Naive thymus-derived CD4-positive, alpha-beta T cell (primary cell): ENCODE data around the gene DENND6B. TPM values are rescaled to one million over a fixed set of nuclear protein-coding genes. Genes with fewer than 3 reads are reported as not detected.
A peak's percentile ranks its signal among the peaks of the same experiment; 100 is the strongest.

Source experiments
- ATAC-seq: fragments of 150-1000 bp; cut with Tn5 transposase; 2 replicates; pipeline ENCODE4 v1.10.0; 2021; ENCODE audit warnings: mild to moderate bottlenecking, moderate library complexity
- CTCF ChIA-PET: fragments of 350-600 bp; sonication (Branson Sonifier 250); formaldehyde crosslinking; loops from one replicate; lab custom pipeline; 2021; ENCODE audit warnings: antibody characterized with exemption; lab: Charles Lee
- POLR2A ChIA-PET: fragments of 350-600 bp; sonication (Branson Sonifier 250); formaldehyde crosslinking; loops from one replicate; lab custom pipeline; 2021; ENCODE audit warnings: antibody characterized with exemption, inconsistent platforms; lab: Charles Lee
- DNase-seq, 9 donors: peaks; one replicate each; pipeline versions ENCODE4 v3.0.0 to v3.0.0-alpha.2; 2020 to 2022; ENCODE audit warnings: mixed read lengths in 1 of 9
- H3K27ac ChIP-seq: one replicate; pipeline ENCODE4 v1.7.0; 2013; ENCODE audit warnings: mild to moderate bottlenecking, low read depth, low read length, moderate library complexity
- H3K27me3 ChIP-seq, 2 donors: one replicate each; pipeline ENCODE4 v1.7.0; 2013; ENCODE audit warnings: low read length in 2 of 2, mild to moderate bottlenecking in 2 of 2, moderate library complexity in 2 of 2; ENCODE audit not compliant: control insufficient read depth in 2 of 2, insufficient read depth in 2 of 2
- H3K36me3 ChIP-seq, 3 experiments: 1 replicate in 2 of 3; 2 replicates in 1 of 3; pipeline ENCODE4 v1.7.0; 2013; ENCODE audit warnings: low read length in 3 of 3, mild to moderate bottlenecking in 3 of 3, moderate library complexity in 1 of 3; ENCODE audit not compliant: insufficient read depth in 3 of 3, control insufficient read depth in 2 of 3
- H3K4me1 ChIP-seq, 2 donors: one replicate each; pipeline ENCODE4 v1.7.0; 2013; ENCODE audit warnings: low read length in 2 of 2, mild to moderate bottlenecking in 2 of 2, moderate library complexity in 1 of 2; ENCODE audit not compliant: control insufficient read depth in 2 of 2, insufficient read depth in 2 of 2
- H3K4me3 ChIP-seq: 2 replicates; pipeline ENCODE4 v1.7.0; 2013; ENCODE audit warnings: mild to moderate bottlenecking, low read length
- H3K9me3 ChIP-seq, 3 experiments: 1 replicate in 2 of 3; 2 replicates in 1 of 3; pipeline ENCODE4 v1.7.0; 2013; ENCODE audit warnings: low read length in 3 of 3; ENCODE audit not compliant: control insufficient read depth in 2 of 3
- H3K27ac Mint-ChIP-seq, 9 donors: one replicate each; pipeline ENCODE4 v1.8.0; 2020 to 2022; ENCODE audit warnings: mixed read lengths in 9 of 9, mild to moderate bottlenecking in 8 of 9, moderate library complexity in 5 of 9, inconsistent platforms in 2 of 9
- H3K27me3 Mint-ChIP-seq, 5 donors: one replicate each; pipeline ENCODE4 v1.8.0; 2021 to 2022; ENCODE audit warnings: mixed read lengths in 5 of 5, mild to moderate bottlenecking in 1 of 5
- H3K36me3 Mint-ChIP-seq, 5 donors: one replicate each; pipeline ENCODE4 v1.8.0; 2020 to 2022; ENCODE audit warnings: mixed read lengths in 5 of 5, mild to moderate bottlenecking in 3 of 5, inconsistent platforms in 1 of 5
- H3K4me1 Mint-ChIP-seq, 7 donors: one replicate each; pipeline ENCODE4 v1.8.0; 2020 to 2022; ENCODE audit warnings: mixed read lengths in 7 of 7, mild to moderate bottlenecking in 3 of 7, inconsistent platforms in 1 of 7
- H3K4me3 Mint-ChIP-seq, 10 donors: one replicate each; pipeline ENCODE4 v1.8.0; 2020 to 2022; ENCODE audit warnings: mild to moderate bottlenecking in 10 of 10, mixed read lengths in 10 of 10, moderate library complexity in 6 of 10, inconsistent platforms in 2 of 10
- H3K9me3 Mint-ChIP-seq, 11 donors: one replicate each; pipeline ENCODE4 v1.8.0; 2020 to 2022; ENCODE audit warnings: mixed read lengths in 11 of 11, mild to moderate bottlenecking in 4 of 11, inconsistent platforms in 1 of 11, moderate library complexity in 1 of 11
- intact Hi-C, 2 donors: fragments of 100-400 bp; cut with micrococcal nuclease; formaldehyde crosslinking; loops; one replicate each; pipeline ENCODE4 v1.15.1; 2023
- polyA plus RNA-seq, 2 donors: library from polyadenylated mRNA; unstranded; fragments of 300-500 nt; fragmentation: Illumina TruSeq; gene quantifications; one replicate each; pipeline ENCODE4 v1.2.3, GENCODE V29; 2021
- total RNA-seq, 6 experiments: library from RNA in 5 of 6; stranded (reverse) in 5 of 6; gene quantifications; 1 replicate in 5 of 6; 2 replicates in 1 of 6; pipeline ENCODE4 v1.2.3 and lab custom pipeline; 2021 to 2026

The DENND6B gene
- total and polyA plus RNA-seq, 7 experiments from 2014 or later, result 0.19 to 4.0 (median 2.2) TPM

- Mint-ChIP-seq H3K9me3 (no peaks in the 10 kb centered on the region), H3K27ac (no peak overlapping the region), H3K4me3 (no peak overlapping the region), H3K27me3 (no peaks in the 10 kb centered on the region), H3K4me1 (peaks cover 0 to 2% (median 0%) of the 10 kb centered on the region in 7 donors), H3K36me3 (no peaks in the 10 kb centered on the region)
- DNase-seq, result no peak
- Histone ChIP-seq H3K27ac (no peak overlapping the region), H3K9me3 (no peaks in the 10 kb centered on the region), H3K4me3 (no peak overlapping the region), H3K36me3 (no peaks in the 10 kb centered on the region), H3K4me1 (no peaks in the 10 kb centered on the region), H3K27me3 (no peaks in the 10 kb centered on the region)
- ChIA-PET POLR2A (no interaction called here), CTCF (no interaction called here)
- intact Hi-C loops, result no loop called here
- ATAC-seq, result no peak
Measured at GRCh38 chr22:50280708-50281383, 46.0 kb downstream of the DENND6B start.

GRCh38 chr22:50280022-50280707 lies 46.6 kb downstream of the DENND6B start:
- no peak overlapping the region for H3K27ac ChIP-seq
- no peaks in the 10 kb centered on the region for H3K36me3 Mint-ChIP-seq
- H3K4me3 ChIP-seq, result no peak overlapping the region
- CTCF ChIA-PET, result no interaction called here
- H3K9me3 ChIP-seq, result no peaks in the 10 kb centered on the region
- no peak overlapping the region for H3K4me3 Mint-ChIP-seq
- H3K9me3 Mint-ChIP-seq, result no peaks in the 10 kb centered on the region
- H3K4me1 Mint-ChIP-seq, result peaks cover 0 to 4% (median 0%) of the 10 kb centered on the region in 7 donors
- no peaks in the 10 kb centered on the region for H3K27me3 Mint-ChIP-seq
- intact Hi-C loops, result no loop called here
- DNase-seq (no peak), ATAC-seq (no peak)
- no peak overlapping the region for H3K27ac Mint-ChIP-seq
- H3K4me1 ChIP-seq, result no peaks in the 10 kb centered on the region
- no peaks in the 10 kb centered on the region for H3K36me3 ChIP-seq
- POLR2A ChIA-PET, result no interaction called here
- H3K27me3 ChIP-seq, result no peaks in the 10 kb centered on the region

- DNase-seq, result no peak
- Histone ChIP-seq H3K27me3 (no peaks in the 10 kb centered on the region), H3K36me3 (no peaks in the 10 kb centered on the region), H3K4me1 (no peaks in the 10 kb centered on the region), H3K9me3 (no peaks in the 10 kb centered on the region), H3K4me3 (no peak overlapping the region), H3K27ac (no peak overlapping the region)
- ATAC-seq, result no peak
- Mint-ChIP-seq H3K27ac (peak overlapping the region in 1 of 9 donors; percentile 25), H3K4me1 (peaks cover 0 to 6% (median 1%) of the 10 kb centered on the region in 7 donors), H3K27me3 (peaks cover 0 to under 1% (median 0%) of the 10 kb centered on the region in 5 donors), H3K36me3 (no peaks in the 10 kb centered on the region), H3K4me3 (no peak overlapping the region), H3K9me3 (no peaks in the 10 kb centered on the region)
- POLR2A ChIA-PET, result no interaction called here
- intact Hi-C loops, result loop anchor here (10.0 kb wide), 3 partner anchors 196 to 306 kb away; partner anchors contain the start of genes CHKB (in 1 of the 2), LMF2 (in 1 of the 2), NCAPH2 (in 1 of the 2) and SBF1 (in 1 of the 2)
- CTCF ChIA-PET, result interaction anchor here (0.7 kb wide), 1 partner anchor 11 kb away, joined by 3 read pairs; no protein-coding TSS in a partner anchor
Measured at GRCh38 chr22:50278956-50279619, 47.7 kb downstream of the DENND6B start.

GRCh38 chr22:50278461-50278860 lies 48.4 kb downstream of the DENND6B start:
- DNase-seq, result no peak
- Mint-ChIP-seq H3K4me1 (peaks cover 0 to 10% (median 5%) of the 10 kb centered on the region in 7 donors), H3K9me3 (no peaks in the 10 kb centered on the region), H3K4me3 (no peak overlapping the region), H3K36me3 (no peaks in the 10 kb centered on the region), H3K27me3 (peaks cover 0 to 5% (median 0%) of the 10 kb centered on the region in 5 donors), H3K27ac (no peak overlapping the region)
- Histone ChIP-seq H3K4me3 (no peak overlapping the region), H3K9me3 (no peaks in the 10 kb centered on the region), H3K4me1 (no peaks in the 10 kb centered on the region), H3K36me3 (no peaks in the 10 kb centered on the region), H3K27ac (no peak overlapping the region), H3K27me3 (no peaks in the 10 kb centered on the region)
- CTCF ChIA-PET, result no interaction called here
- POLR2A ChIA-PET, result no interaction called here
- intact Hi-C loops, result loop anchor here (10.0 kb wide), 3 partner anchors 196 to 306 kb away; partner anchors contain the start of genes CHKB (in 1 of the 2), LMF2 (in 1 of the 2), NCAPH2 (in 1 of the 2) and SBF1 (in 1 of the 2)
- ATAC-seq, result no peak

- Mint-ChIP-seq H3K27me3 (peaks cover 0 to 8% (median 0%) of the 10 kb centered on the region in 5 donors), H3K36me3 (no peaks in the 10 kb centered on the region), H3K27ac (no peak overlapping the region), H3K4me3 (no peak overlapping the region), H3K9me3 (no peaks in the 10 kb centered on the region), H3K4me1 (peaks cover 0 to 10% (median 5%) of the 10 kb centered on the region in 7 donors)
- ATAC-seq (no peak), DNase-seq (no peak)
- no peak overlapping the region for H3K27ac ChIP-seq
- no peaks in the 10 kb centered on the region for H3K27me3 ChIP-seq
- ChIA-PET CTCF (no interaction called here), POLR2A (no interaction called here)
- intact Hi-C loops, result loop anchor here (10.0 kb wide), 3 partner anchors 197 to 307 kb away; partner anchors contain the start of genes CHKB (in 1 of the 2), LMF2 (in 1 of the 2), NCAPH2 (in 1 of the 2) and SBF1 (in 1 of the 2)
- no peaks in the 10 kb centered on the region for H3K4me1 ChIP-seq
- no peaks in the 10 kb centered on the region for H3K36me3 ChIP-seq
- no peaks in the 10 kb centered on the region for H3K9me3 ChIP-seq
- H3K4me3 ChIP-seq, result no peak overlapping the region
Measured at GRCh38 chr22:50277761-50278160, 49.1 kb downstream of the DENND6B start.

- H3K36me3 Mint-ChIP-seq, result no peaks in the 10 kb centered on the region
- H3K27ac Mint-ChIP-seq, result no peak overlapping the region
- intact Hi-C loops, result loop anchor here (10.0 kb wide), 3 partner anchors 199 to 309 kb away; partner anchors contain the start of genes CHKB (in 1 of the 2), LMF2 (in 1 of the 2), NCAPH2 (in 1 of the 2) and SBF1 (in 1 of the 2)
Measured at GRCh38 chr22:50276143-50276542, 50.7 kb downstream of the DENND6B start.

More at GRCh38 chr22:50276143-50276542, 50.7 kb downstream of the DENND6B start:
- Mint-ChIP-seq H3K9me3 (no peaks in the 10 kb centered on the region), H3K4me3 (no peak overlapping the region), H3K27me3 (peaks cover 0 to 12% (median 0%) of the 10 kb centered on the region in 5 donors), H3K4me1 (peaks cover 0 to 12% (median 5%) of the 10 kb centered on the region in 7 donors)
- H3K4me3 ChIP-seq, result no peak overlapping the region
- no peak overlapping the region for H3K27ac ChIP-seq
- no peaks in the 10 kb centered on the region for H3K9me3 ChIP-seq
- H3K4me1 ChIP-seq, result peaks cover 3 to 4% of the 10 kb centered on the region in 2 donors
- ATAC-seq (peak; percentile 86), DNase-seq (peak in 2 of 9 donors; percentile 22 to 27)
- H3K36me3 ChIP-seq, result no peaks in the 10 kb centered on the region
- H3K27me3 ChIP-seq, result no peaks in the 10 kb centered on the region
- ChIA-PET POLR2A (no interaction called here), CTCF (interaction anchor here (0.7 kb wide), 1 partner anchor 127 kb away, joined by 3 read pairs; no protein-coding TSS in a partner anchor)
